SK-N-SH (cell line): ENCODE measurements around the gene ZIC5.

Experiments used
- CTCF ChIP-seq: fragments of 200-600 bp; sonication (generic); IDR thresholded peaks from 2 replicates; pipeline ENCODE4 v1.6.1; 2017; ENCODE audit warnings: antibody characterized with exemption, mild to moderate bottlenecking, moderate library complexity
- MAX ChIP-seq: IDR thresholded peaks from 2 replicates; pipeline ENCODE4 v1.4.0; 2012; ENCODE audit warnings: low read depth
- MEF2A ChIP-seq: IDR thresholded peaks from 2 replicates; pipeline ENCODE4 v1.4.0; 2012; ENCODE audit warnings: low read depth, borderline replicate concordance
- NFIC ChIP-seq: IDR thresholded peaks from 2 replicates; pipeline ENCODE4 v1.4.0; 2012; ENCODE audit warnings: borderline replicate concordance
- POLR2AphosphoS5 ChIP-seq: IDR thresholded peaks from 2 replicates; pipeline ENCODE4 v1.6.1; 2012; ENCODE audit warnings: low read depth, low read length
- SIN3A ChIP-seq: IDR thresholded peaks from 2 replicates; pipeline ENCODE4 v1.6.1; 2012; ENCODE audit warnings: low read depth, mild to moderate bottlenecking, low read length, moderate library complexity, borderline replicate concordance

GRCh38 chr13:99962242-99962641, 9.3 kb downstream of the ZIC5 start:
- TF ChIP-seq CTCF (no peak), SIN3A (no peak), MEF2A (no peak), POLR2AphosphoS5 (no peak), NFIC (no peak), MAX (no peak)
